Body of pancreas (tissue), 4 donors: Measurements from ENCODE around the gene MSI2. TPM values are rescaled to one million over a fixed set of nuclear protein-coding genes. Genes with fewer than 3 reads are reported as not detected.

ENCODE experiments used
- ATAC-seq: fragments of 150-250 bp; one replicate; pipeline ENCODE4 v1.9.1; 2016
- DNase-seq, 4 donors: peaks; one replicate each; pipeline ENCODE4 v3.0.0-alpha.2; 2019
- H3K27ac ChIP-seq, 4 donors: fragments of 200-600 bp; sonication (generic); 1 replicate in 3 of 4; 2 replicates in 1 of 4; pipeline versions ENCODE4 v1.5.1 to v1.6.1; 2016 to 2019; ENCODE audit warnings: mild to moderate bottlenecking in 1 of 4, mixed read lengths in 1 of 4, moderate library complexity in 1 of 4
- H3K27me3 ChIP-seq, 2 donors: fragments of 200-600 bp; sonication (generic); one replicate each; pipeline ENCODE4 v1.6.0; 2016; ENCODE audit warnings: mild to moderate bottlenecking in 1 of 2
- H3K36me3 ChIP-seq, 2 donors: fragments of 200-600 bp; sonication (generic); replicated peaks in 1 of 2; 2 replicates each; pipeline ENCODE4 v1.5.1; 2016; ENCODE audit warnings: low read depth in 2 of 2; ENCODE audit not compliant: insufficient read depth in 1 of 2
- H3K4me1 ChIP-seq: fragments of 200-600 bp; sonication (generic); one replicate; pipeline ENCODE4 v1.6.0; 2016
- H3K4me3 ChIP-seq, 2 donors: fragments of 200-600 bp; sonication (generic); 1 replicate in 1 of 2; 2 replicates in 1 of 2; pipeline ENCODE4 v1.5.1; 2016 to 2019
- H3K9me3 ChIP-seq, 3 donors: fragments of 200-600 bp; sonication (generic); 1 replicate in 2 of 3; 2 replicates in 1 of 3; pipeline ENCODE4 v1.5.1; 2016
- CTCF ChIP-seq, 7 experiments: fragments of 450-650 bp in 4 of 7; fragments of 200-600 bp in 3 of 7; sonication (generic) in 3 of 7; IDR thresholded peaks; one replicate each; pipeline ENCODE4 v1.5.1; 2016 to 2019; ENCODE audit warnings: antibody characterized with exemption in 7 of 7
- POLR2A ChIP-seq, 3 donors: fragments of 450-650 bp; IDR thresholded peaks; one replicate each; pipeline ENCODE4 v1.6.1; 2016; ENCODE audit warnings: antibody characterized with exemption in 3 of 3, mild to moderate bottlenecking in 2 of 3
- WGBS, 2 donors: methylation state at CpG; one replicate each; pipeline ENCODE4 v1.1.5; 2017; 5-methylcytosine and 5-hydroxymethylcytosine counted together
- intact Hi-C: fragments of 100-400 bp; cut with DNase I; formaldehyde crosslinking; loops from one replicate; pipeline ENCODE4 v1.15.1; 2023
- total RNA-seq, 2 donors: library from RNA; depleted of rRNA; stranded (reverse); fragments of >200 nt; gene quantifications; one replicate each; pipeline ENCODE4 v1.1.0, GENCODE V29; 2016

MSI2 gene
- total RNA-seq, 2 donors from 2014 or later, result 21.1 to 28.5 TPM

GRCh38 chr17:57522042-57523005, 266.0 kb downstream of the MSI2 start:
- ATAC-seq (no peak), DNase-seq (no peak)
- H3K4me3 ChIP-seq, result no peak overlapping the region
- no peaks in the 10 kb centered on the region for H3K36me3 ChIP-seq
- H3K27ac ChIP-seq, result no peak overlapping the region
- no peaks in the 10 kb centered on the region for H3K9me3 ChIP-seq
- no peaks in the 10 kb centered on the region for H3K27me3 ChIP-seq
- 83 to 84% methylated on average over 10 of the region's 10 CpGs for WGBS, 2 donors
- intact Hi-C loops, result no loop called here
- peaks cover 22% of the 10 kb centered on the region for H3K4me1 ChIP-seq
- TF ChIP-seq CTCF (IDR thresholded peaks at IDR 0.05) (no peak), POLR2A (IDR thresholded peaks at IDR 0.05) (no peak)

- peak; percentile 52 to 71 (median 60) for DNase-seq
- 83 to 86% methylated on average over 6 to 7 of the region's 7 CpGs for WGBS, 2 donors
- peaks cover 29% of the 10 kb centered on the region for H3K4me1 ChIP-seq
- peak; percentile 70 for ATAC-seq
- H3K4me3 ChIP-seq, result no peak overlapping the region
- TF ChIP-seq CTCF (IDR thresholded peaks at IDR 0.05) (no peak), POLR2A (IDR thresholded peaks at IDR 0.05) (no peak)
- intact Hi-C loops, result no loop called here
- H3K27me3 ChIP-seq, result no peaks in the 10 kb centered on the region
- no peaks in the 10 kb centered on the region for H3K36me3 ChIP-seq
- peak overlapping the region in 2 of 4 donors; percentile 9 to 45 for H3K27ac ChIP-seq
- no peaks in the 10 kb centered on the region for H3K9me3 ChIP-seq
Measured at GRCh38 chr17:57523926-57524632, 267.8 kb downstream of the MSI2 start.

- no peak overlapping the region for H3K4me3 ChIP-seq
- no peak for TF ChIP-seq POLR2A (IDR thresholded peaks at IDR 0.05)
- TF ChIP-seq CTCF (IDR thresholded peaks at IDR 0.05), result no peak
- peaks cover 29% of the 10 kb centered on the region for H3K4me1 ChIP-seq
- intact Hi-C loops, result no loop called here
- H3K9me3 ChIP-seq, result no peaks in the 10 kb centered on the region
- DNase-seq (no peak), ATAC-seq (no peak)
- H3K36me3 ChIP-seq, result no peaks in the 10 kb centered on the region
- H3K27ac ChIP-seq, result peak overlapping the region in 1 of 4 donors; percentile 22
- 80 to 92% methylated on average over 4 of the region's 4 CpGs for WGBS, 2 donors
- no peaks in the 10 kb centered on the region for H3K27me3 ChIP-seq
Measured at GRCh38 chr17:57524839-57525568, 268.7 kb downstream of the MSI2 start.

GRCh38 chr17:57527221-57528057, 271.1 kb downstream of the MSI2 start:
- Histone ChIP-seq H3K9me3 (no peaks in the 10 kb centered on the region), H3K4me3 (no peak overlapping the region), H3K36me3 (no peaks in the 10 kb centered on the region), H3K27ac (peak overlapping the region in 2 of 4 donors; percentile 3 to 34), H3K4me1 (peaks cover 34% of the 10 kb centered on the region), H3K27me3 (no peaks in the 10 kb centered on the region)
- intact Hi-C loops, result no loop called here
- 73 to 75% methylated on average over 12 to 15 of the region's 15 CpGs for WGBS, 2 donors
- no peak for TF ChIP-seq POLR2A (IDR thresholded peaks at IDR 0.05)
- TF ChIP-seq CTCF (IDR thresholded peaks at IDR 0.05), result no peak
- DNase-seq (no peak), ATAC-seq (no peak)
